ENCODE data around the gene BBC3.
"Not testable (repeated sequence)": the region's sequence is repeated elsewhere in the genome, so short reads cannot be mapped to it uniquely, and the experiment has no call there.

Gene BBC3, protein sequence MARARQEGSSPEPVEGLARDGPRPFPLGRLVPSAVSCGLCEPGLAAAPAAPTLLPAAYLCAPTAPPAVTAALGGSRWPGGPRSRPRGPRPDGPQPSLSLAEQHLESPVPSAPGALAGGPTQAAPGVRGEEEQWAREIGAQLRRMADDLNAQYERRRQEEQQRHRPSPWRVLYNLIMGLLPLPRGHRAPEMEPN

DNA sequence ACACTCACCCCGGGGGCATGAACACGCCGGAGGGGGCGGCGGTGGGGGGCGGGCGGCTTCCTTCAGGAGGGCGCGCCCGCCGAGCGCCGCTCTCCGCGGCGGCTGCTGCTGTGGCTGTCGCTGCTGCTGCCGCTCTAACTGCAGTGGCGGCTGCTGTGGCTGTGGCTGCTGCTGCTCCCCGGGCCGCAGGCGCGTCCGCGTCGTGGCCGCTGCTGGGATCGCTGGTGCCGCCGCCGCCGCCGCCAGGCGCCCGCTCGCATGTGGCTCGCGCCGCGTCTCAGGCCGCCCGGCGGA is at the start of gene BBC3:
BBC3 (minus strand) TSS at position 279 of the 294 bp plus-strand sequence. CDS start 2,768 bp downstream, outside the sequence.
- no peak for DNase-seq

DNA sequence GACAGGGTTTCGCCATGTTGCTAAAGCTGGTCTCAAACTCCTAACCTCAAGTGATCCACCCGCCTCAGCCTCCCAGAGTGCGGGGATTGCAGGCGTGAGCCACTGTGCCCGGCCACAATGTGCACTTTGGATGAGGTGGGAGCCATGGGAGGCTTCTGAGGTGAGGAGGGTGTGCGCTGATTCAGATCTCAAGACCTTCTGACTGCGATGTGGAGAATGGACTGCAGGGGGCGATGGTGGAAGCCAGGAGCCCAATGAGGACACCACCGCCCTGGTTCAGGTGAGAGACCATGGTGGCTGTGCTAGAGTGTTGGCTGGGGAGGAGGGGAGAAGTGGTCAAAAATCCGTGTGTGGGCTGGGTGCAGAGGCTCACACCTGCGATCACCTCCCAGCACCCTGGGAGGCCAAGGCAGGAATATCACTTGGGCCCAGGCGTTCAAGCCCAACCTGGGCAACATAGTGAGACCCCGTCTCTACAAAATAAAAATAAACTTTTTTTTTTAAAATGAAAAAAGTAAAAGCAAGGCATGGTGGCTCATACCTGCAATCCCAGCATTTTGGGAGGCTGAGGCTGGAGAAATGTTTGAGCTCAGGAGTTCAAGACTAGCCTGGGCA is 49.3 kb upstream of the BBC3 start:
- peak; percentile 61 for DNase-seq

DNA sequence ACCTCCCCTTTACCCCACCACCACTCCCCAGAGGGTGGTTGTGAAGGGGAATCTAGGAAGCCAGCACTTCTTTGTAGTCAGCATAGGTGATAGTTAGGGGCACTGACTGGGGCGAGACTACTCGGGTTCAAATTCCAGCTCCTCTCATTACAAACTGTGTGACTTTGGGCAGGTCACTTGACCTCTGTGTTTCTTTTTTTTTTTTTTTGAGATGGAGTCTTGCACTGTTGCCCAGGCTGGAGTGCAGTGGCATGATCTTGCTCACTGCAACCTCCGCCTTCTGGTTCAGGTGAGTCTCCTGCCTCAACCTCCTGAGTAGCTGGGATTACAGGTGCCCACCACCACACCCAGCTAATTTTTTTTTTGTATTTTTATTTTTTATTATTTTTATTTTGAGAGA is 45.5 kb upstream of the BBC3 start:
- DNase-seq: not testable (repeated sequence)

DNA sequence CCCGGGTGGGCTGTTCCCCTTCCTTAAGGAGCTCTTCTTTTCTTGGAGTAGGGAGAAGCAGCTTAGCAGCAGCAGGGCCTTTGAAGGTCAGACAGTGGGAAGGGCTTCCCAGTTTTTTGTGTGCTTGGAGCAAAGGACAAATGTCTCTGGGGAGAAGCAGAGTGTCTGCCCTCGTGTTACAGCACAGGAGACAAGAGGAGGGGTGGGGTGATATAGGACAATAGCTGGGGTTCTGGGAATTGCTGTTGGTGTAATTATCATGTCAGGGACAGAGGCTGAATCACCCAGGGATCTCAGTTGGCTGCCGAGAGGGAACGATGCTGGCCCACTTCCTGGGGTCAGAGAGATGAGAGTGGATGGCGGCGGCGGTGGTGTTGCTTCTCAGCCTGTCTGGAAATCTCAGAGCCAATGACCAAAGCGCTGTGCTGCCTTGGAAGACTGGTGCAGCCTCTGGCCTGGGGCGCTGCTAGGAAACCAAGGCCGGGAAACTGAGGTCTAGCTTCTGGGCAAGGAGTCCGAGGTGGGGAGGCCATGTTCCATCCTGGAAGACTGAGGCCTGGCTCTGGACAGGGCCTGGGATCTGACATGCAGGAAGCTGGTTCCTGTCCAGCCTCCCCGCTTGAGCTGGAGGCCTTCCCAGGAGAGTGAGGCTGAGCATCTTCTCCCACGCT is 44.9 kb upstream of the BBC3 start:
- no peak for DNase-seq

DNA sequence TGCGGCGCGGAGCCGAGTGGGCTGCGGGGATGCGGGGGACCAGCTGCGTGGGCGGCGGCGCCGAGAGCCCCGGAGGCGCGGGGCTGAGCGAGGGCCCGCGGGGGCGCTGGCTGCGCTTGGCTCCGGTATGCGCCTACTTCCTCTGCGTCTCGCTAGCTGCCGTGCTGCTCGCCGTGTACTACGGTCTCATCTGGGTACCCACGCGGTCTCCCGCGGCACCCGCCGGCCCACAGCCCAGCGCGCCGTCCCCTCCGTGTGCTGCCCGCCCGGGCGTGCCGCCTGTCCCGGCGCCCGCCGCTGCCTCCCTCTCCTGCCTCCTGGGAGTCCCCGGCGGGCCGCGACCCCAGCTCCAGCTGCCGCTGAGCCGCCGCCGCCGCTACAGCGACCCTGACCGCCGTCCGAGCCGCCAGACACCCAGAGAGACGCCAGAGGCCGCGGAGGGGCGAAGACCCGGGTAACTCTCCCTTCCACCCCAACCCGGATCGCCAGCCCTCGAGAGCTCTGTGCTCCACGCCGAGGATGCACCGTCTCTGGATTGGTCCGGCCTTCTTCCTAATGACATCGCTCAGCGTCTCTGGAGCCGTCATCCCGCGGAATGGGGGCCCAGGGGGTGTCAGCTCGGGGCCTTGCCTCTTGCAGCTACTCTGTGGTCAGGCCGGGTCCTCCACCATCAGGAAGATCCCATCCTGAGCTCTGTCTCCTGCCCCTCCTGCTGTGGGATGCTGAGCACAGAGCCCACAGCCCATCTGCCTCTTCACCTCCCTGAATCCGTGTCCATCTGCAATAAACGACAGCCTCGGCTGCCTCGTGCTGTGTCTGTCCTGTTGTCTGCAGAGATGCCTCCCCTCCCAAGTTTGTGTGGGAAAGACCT is 44.1 kb upstream of the BBC3 start:
- DNase-seq: no peak

DNA sequence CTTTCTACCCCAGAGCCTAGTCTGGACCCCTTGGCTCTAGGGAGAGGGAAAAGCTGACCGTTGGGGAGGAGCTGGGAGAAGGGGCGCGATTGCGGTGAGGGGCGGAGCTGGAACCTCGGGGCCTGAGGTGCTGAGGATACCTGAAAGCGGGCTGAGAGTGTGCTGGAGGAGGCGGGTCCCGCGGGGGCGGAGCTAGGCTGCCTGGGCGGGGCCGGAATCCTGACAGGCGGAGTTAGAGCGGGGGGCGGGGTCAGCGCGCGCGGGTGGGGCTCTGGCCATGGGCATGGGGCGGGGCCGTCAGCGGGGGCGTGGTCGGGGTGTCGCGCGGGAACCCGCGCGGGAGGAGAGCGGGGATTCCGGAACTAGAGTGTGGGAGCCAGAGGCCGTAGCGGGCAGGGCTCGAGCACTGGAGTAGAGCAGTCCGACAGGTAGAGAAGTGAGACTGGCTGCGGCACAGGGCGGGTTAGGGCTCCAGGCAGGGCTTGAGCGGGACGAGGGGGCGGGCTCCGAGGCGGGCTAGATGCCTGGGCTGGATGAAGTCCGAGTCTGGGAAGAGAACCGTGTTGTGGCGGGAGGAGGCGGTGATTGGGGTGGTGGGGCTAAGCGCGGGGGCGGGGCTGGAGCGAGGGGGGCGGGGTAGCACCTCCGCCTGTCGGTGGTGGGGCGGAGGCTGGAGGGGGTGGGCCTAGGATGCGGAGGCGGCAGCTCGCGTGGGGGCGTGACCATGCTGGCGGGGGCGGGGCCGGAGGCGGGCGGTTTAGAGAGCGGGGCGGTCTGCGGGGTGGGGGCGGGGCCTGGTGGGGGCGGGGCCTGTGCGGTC is 43.3 kb upstream of the BBC3 start, which contains the start of gene INAFM1:
INAFM1 (plus strand) TSS at position 815 of the 820 bp plus-strand sequence. CDS start 35 bp downstream, outside the sequence.
- peak; percentile 97 for DNase-seq

DNA sequence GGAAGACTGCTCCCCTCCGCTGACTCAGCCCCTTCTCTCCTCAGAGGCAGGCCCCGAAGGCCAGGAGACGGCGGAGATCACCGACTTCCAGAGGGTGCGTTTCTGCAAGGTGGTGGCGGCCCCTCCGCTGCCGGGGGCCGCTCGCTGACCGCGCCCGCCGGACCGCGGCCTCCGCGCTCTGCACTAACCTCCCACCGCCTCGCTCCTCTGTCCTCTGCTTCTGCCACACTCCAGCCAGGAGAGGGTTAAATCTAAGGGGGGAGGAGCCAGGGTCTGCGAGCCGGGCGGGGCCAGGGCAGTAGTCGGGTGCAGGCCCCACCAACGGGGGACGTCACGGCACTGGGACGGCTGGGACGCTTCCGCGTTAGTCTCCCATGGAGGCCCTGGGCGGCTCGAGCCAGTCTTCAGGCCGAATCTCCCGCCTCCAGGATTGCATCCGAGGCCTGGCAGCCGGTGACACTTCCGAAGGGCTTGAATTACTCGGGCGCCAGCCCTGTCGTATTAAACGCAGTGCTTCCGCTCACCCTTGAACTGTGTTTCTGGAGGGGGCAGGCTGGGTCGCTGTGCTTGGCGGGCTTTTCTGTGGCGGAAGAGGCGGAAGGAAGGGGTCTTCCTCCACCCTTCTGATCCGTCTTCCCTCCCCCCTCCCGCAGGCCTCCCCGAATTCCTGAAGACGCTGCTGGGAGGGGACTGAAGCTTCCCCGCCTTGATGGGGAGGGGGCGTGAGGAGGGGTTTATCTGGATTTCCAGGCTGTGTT is 42.5 kb upstream of the BBC3 start:
- peak; percentile 98 for DNase-seq

DNA sequence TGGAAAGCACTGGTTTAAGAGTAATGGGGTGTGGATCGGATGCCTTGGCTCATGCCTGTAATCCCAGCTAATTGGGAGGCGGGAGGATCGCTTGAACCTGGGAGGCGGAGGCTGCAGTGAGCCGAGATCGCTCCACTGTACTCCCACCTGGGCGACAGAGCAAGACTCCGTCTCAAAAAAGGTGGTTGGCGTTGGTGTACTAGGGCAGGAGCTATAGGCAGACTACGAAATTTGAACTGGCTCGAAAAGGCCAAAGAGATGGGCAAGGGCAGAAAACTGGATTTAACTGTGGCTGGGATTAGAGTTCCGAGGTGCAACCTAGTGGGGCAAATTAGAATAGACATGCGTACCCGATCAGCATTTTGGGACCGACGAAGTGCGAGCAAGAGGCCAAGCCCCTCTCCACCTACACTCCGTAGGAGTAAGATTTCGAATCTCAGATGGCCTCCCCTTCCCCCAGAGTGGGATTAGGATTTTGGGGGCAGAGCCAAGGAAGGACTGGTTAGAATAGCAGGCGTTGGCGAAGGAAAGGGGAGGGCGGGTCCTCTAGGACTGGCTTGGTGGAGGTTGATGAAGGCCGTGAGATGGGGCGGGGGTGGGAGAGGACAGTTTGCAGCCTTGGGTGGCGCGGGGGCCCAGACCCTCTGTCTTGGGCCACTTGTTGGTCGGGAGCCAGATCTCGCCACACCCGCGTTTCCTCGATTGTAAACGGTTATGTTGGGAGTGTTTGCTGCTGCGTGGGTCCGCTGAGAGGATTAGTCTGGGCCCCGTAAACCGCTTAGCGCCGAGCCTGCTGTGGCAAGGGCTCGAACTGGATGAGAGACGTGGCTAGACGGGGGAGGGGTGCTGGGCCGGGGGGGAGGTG is 41.7 kb upstream of the BBC3 start:
- peak; percentile 82 for DNase-seq

DNA sequence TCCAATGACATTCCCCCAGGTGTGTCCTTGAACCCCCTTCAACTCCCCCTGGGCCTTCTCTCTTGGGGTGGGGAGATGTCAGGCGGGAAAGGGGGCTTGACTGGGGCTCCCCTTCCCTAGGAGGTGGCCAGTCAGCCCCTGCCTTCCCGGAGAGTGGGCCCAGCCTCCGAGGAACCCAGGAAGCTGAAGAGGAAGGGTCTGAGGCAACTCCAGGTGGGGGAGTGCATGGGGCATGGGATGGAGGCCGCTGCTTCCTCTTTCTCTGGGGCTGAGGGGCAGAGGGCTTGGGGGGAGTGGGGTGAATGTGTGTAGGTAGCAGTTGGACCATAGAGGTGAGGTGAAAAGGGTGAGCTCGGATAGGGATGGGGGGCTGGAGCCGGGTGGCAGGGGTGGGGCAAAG is 41.0 kb upstream of the BBC3 start:
- no peak for DNase-seq

DNA sequence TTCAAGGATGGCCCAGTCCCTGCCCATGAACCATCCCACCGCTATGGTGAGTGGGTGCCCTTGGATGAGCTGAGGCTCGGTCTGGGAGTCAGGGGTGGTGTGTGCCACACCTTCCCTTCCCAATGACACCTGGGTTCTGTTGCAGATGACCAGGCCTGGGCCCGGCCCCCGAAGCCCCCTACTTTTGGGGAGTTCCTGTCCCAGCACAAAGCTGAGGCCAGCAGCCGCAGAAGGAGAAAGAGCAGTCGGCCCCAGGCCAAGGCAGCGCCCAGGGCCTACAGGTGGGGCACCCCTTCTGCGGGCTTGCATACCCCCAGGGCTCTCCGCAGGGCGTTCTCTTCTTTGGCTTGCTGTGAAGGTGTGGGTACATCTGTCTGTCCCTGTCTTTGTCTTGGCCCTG is 39.4 kb upstream of the BBC3 start:
- no peak for DNase-seq

DNA sequence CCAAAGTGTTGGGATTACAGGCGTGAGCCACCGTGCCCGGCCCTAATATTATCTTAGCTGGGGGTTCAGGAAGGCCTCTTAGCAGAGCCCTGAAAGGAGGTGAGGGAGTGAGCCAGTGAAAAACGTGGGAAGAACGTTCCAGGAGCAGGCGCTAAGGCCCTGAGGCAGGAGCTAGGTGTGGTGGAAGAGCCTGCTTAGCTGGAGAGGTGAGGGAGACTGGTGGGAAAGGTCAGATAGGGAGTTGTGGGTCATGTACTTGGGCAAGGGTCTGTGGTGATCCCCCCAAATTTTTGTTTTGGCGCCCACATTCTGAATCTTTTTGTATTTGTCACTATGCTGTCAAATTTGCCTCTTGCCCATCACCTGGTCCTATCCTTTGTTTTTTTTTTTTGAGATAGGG is 38.6 kb upstream of the BBC3 start:
- no peak for DNase-seq

DNA sequence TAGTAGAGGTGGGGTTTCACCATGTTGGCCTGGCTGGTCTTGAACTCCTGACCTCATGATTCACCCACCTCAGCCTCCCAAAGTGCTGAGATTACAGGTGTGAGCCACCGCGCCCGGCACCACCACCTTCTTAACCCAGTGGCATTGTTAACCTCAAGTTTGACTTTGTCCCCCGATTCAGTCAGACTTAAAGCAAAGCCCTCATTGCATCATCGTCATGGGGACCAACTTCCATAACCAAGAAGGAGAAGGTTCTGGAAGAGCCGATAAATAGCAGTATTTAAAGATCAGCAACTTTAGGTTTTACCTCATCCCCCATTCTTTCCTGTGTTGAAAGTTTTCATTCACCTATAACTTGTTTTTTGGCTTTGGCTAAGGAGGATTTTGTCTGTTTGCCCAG is 37.0 kb upstream of the BBC3 start:
- no peak for DNase-seq

DNA sequence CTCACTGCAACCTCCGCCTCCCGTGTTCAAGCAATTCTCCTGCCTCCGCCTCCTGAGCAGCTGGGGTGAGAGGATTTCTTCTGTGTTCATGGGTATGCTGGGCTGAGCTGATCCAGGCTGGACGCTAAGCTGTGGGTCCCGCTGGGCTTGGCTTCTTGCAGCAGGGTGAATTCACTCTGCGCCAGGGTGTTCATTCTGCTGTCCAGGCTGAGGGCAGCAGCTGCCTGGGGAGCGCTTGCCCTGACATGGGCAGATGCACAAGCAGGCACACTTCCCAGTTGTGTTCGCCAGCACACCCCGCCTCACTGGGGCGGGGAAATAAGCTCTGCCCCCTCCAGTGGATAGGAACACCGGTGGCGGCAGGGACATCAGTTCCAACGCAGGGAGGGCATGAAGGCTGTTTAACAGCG is 36.4 kb upstream of the BBC3 start:
- DNase-seq: no peak

DNA sequence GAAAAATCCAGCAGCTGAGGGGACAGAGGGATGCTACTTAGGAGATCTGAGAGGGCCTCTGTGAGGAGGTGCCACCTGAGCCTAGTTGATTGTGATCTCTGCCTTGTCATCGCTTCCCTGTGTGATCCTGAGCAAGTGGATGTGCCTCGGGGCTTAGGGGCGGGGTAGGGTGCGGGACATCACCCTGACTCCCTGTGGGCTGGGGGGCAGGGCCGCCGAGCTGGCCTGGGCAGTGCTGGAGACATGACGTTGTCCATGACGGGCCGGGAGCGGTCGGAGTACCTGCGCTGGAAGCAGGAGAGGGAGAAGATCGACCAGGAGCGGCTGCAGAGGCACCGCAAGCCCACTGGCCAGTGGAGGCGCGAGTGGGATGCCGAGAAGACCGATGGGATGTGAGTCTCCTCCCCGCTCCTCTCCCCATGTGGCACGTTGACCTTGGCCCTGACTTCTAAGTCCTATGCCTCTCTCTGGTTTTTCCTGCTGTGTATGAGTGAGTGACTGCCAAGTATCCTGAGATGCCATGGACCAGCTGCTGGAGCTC is 35.5 kb upstream of the BBC3 start:
- no peak for DNase-seq

DNA sequence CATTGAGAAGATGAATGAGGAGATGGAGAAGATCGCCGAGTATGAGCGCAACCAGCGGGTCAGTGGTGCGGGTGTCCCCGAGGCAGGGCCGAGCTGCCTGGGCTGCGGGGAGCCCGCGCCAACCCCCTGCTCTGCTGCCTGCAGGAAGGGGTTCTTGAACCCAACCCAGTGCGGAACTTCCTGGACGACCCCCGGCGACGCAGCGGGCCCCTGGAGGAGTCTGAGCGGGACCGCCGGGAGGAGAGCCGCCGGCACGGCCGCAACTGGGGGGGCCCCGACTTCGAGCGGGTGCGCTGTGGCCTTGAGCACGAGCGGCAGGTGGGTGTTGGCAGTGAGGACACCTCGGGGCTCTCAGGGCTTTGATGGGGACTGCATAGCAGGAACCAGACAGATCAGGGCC is 33.6 kb upstream of the BBC3 start:
- no peak for DNase-seq

DNA sequence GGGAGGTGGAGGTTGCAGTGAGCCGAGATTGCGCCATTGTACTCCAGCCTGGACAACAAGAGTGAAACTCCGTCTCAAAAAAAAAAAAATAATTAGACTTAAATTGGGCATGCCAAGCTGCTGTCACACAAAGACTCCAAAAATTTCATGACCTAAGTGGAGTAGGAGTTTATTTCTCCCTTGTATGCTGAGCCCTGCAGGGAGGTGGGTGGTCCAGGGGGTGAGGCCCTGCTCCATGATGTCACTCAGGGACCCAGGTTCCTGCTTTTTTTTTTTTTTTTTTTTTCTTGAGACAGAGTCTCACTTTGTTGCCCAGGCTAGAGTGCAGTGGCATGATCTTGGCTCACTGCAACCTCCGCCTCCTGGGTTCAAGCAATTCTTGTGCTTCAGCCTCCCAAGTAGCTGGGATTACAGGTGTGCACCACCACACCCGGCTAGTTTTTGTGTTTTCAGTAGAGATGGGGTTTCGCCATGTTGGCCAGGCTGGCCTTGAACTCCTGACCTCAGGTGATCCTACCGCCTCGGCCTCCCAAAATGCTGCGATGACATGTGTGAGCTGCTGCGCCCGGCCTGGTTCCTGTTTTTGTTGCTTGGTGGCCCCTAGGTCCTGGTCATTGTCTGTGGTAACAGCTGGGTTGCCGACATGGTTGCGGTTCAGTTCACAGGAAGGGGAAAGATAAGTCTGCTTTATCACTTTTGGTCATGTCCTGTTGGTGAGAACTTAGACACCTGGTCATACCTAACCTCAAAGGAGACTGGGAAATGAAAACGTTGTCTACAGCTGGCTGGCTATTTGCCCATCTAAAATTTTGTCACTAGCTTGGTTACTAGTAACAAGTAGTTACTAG is 31.2 kb upstream of the BBC3 start:
- DNase-seq: peak; percentile 89

DNA sequence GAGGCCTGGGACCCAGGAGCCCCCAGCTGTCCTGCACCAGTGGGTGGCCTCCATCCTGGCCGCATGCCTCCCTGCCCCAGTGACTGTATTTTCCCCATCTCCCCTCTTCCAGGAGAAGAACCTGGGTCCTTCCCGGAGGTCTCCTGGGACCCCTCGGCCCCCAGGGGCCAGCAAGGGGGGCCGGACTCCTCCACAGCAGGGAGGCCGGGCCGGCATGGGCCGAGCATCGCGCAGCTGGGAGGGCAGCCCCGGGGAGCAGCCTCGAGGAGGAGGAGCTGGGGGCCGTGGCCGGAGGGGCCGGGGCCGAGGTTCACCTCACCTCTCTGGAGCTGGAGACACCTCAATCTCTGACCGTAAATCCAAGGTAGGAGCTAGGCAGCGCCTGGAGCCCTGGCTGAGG is 29.5 kb upstream of the BBC3 start:
- no peak for DNase-seq

DNA sequence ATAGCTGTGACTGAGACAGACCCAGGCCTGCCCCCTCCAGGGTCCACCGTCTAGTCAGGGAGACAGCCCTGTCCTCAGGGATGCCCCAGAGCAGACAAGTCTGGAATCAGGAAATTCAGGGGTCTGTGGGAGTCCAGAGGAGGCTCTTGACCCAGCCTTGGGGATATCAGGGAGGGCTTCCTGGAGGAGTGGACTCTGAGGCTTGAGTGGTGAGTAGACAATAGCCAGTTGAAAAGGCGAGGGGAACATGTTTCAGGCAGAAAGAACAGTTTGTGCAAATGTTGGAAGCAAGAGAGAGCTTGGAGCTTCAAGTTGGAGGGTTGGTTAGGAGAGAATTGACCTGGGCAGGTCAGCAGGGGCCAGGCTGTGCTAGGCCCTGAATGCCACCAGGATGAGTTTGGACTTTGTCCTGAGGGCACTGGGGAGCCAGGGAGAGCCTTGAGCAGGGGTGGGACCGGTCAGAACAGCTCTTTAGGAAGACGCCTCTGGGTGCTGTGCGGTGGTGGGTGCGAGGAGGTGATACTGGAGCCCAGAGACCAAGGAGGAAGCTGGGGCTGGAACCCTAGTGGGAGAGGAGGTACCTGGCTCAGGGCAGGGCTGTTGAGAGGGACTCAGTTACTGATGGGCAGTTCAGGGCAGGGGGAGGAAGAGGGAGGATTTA is 28.0 kb upstream of the BBC3 start:
- DNase-seq: no peak

DNA sequence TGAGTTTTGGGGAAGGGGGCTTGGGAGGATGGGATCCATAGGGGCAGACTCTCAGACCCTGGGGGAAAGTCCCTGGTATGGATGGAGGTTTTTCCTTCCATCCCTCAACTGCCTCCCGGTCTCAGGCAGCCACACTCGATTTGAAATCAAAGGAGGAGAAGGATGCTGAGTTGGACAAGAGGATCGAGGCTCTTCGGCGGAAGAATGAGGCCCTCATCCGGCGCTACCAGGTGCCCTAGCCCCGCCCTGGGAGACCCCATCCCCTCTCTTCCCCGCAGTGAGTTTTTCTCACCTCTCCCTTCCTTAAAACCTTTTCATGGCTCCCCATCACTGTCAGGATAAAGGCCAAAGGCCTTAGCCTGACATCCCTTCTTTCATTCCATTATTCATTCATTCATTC is 27.4 kb upstream of the BBC3 start:
- no peak for DNase-seq
